ENCODE measurements around the gene MCAM.

MCAM gene

DNA sequence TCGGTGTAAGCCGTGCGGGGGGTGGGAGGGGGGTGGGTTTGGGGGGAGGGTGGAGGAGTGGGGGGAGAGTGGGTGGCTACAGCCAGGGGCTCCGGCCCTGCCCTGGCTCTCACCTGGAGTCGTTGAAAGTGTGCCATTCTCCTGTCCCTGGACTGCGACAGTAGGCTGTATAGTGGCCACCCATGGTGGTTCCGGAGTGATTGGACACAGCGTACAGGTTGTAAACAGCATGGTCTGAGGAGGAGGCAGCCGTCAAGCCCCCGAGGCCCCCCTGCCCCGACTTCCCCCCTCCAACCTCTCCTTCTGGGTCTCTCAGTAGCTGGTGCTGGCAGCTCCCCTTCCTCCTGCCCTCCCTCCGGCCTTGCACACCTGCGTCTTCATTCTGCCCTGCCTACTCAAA is 40.1 kb upstream of the MCAM start:
- TF ChIP-seq TEAD4 (IDR thresholded peaks at IDR 0.05) (no peak), EGR1 (IDR thresholded peaks at IDR 0.05) (no peak), CEBPB (IDR thresholded peaks at IDR 0.05) (no peak), FOXM1 (IDR thresholded peaks at IDR 0.05; ENCODE audit: borderline replicate concordance, low read depth) (no peak)

DNA sequence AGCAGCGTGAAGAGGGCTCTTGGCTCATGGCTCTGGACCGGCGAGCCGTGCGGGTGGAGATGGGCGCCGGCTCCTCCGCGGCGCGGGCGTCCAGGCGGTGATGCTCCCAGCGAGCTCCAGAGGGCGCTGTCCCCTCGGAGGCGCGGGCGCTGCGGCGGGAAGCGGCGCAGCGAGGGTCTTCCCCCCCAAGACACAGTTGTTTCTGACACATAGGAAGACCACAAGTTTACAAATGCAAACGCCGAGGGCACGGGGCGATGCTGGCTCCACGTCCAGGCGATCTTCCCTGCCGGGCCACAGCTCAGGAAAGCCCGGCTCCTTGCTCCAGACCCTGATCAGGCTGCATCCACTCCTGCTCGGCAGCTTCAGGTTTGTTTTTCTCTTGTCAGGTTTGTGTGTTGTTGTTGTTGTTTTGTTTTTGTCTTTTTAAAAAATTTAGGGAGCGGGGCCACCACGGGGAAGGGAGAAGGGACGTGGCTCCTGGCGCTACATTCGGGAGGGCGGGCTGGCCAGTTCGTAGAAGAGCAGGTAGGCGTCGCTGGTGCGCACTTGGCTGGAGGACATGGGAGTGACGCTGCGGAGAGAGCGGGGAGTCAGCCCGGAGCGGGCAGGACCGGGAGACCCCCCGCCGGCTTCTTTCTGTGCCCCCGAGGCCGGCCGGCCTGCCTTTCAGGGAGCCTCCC is 39.6 kb upstream of the MCAM start:
- TF ChIP-seq TEAD4 (IDR thresholded peaks at IDR 0.05), result no peak
- TF ChIP-seq, protein P1, sequence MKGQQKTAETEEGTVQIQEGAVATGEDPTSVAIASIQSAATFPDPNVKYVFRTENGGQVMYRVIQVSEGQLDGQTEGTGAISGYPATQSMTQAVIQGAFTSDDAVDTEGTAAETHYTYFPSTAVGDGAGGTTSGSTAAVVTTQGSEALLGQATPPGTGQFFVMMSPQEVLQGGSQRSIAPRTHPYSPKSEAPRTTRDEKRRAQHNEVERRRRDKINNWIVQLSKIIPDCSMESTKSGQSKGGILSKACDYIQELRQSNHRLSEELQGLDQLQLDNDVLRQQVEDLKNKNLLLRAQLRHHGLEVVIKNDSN (IDR thresholded peaks at IDR 0.05), result no peak
- TF ChIP-seq, protein P2, sequence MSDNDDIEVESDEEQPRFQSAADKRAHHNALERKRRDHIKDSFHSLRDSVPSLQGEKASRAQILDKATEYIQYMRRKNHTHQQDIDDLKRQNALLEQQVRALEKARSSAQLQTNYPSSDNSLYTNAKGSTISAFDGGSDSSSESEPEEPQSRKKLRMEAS (IDR thresholded peaks at IDR 0.05), result peak; percentile 1; the same call in 1 of the 2 replicates
- peak; percentile 17; the same call in 1 of the 2 replicates for TF ChIP-seq EP300 (IDR thresholded peaks at IDR 0.05; ENCODE audit: borderline replicate concordance)
- peak; percentile 76 for TF ChIP-seq NFIC (IDR thresholded peaks at IDR 0.05)
- peak; percentile 94 for TF ChIP-seq ZBTB7A (IDR thresholded peaks at IDR 0.05; ENCODE audit: low read depth)
- TF ChIP-seq FOXM1 (IDR thresholded peaks at IDR 0.05; ENCODE audit: borderline replicate concordance, low read depth), result no peak
- TF ChIP-seq CREB1 (IDR thresholded peaks at IDR 0.05; ENCODE audit: low read depth), result no peak
- TF ChIP-seq CEBPB (IDR thresholded peaks at IDR 0.05), result no peak
- peak; percentile 26; the same call in 1 of the 2 replicates for TF ChIP-seq TAF1 (IDR thresholded peaks at IDR 0.05; ENCODE audit: low read depth)
- TF ChIP-seq EGR1 (IDR thresholded peaks at IDR 0.05), result no peak
- TF ChIP-seq, protein P3, sequence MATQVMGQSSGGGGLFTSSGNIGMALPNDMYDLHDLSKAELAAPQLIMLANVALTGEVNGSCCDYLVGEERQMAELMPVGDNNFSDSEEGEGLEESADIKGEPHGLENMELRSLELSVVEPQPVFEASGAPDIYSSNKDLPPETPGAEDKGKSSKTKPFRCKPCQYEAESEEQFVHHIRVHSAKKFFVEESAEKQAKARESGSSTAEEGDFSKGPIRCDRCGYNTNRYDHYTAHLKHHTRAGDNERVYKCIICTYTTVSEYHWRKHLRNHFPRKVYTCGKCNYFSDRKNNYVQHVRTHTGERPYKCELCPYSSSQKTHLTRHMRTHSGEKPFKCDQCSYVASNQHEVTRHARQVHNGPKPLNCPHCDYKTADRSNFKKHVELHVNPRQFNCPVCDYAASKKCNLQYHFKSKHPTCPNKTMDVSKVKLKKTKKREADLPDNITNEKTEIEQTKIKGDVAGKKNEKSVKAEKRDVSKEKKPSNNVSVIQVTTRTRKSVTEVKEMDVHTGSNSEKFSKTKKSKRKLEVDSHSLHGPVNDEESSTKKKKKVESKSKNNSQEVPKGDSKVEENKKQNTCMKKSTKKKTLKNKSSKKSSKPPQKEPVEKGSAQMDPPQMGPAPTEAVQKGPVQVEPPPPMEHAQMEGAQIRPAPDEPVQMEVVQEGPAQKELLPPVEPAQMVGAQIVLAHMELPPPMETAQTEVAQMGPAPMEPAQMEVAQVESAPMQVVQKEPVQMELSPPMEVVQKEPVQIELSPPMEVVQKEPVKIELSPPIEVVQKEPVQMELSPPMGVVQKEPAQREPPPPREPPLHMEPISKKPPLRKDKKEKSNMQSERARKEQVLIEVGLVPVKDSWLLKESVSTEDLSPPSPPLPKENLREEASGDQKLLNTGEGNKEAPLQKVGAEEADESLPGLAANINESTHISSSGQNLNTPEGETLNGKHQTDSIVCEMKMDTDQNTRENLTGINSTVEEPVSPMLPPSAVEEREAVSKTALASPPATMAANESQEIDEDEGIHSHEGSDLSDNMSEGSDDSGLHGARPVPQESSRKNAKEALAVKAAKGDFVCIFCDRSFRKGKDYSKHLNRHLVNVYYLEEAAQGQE (IDR thresholded peaks at IDR 0.05; ENCODE audit: low read depth), result no peak
- TF ChIP-seq TCF12 (IDR thresholded peaks at IDR 0.05; ENCODE audit: low read depth), result no peak
- TF ChIP-seq RAD21 (IDR thresholded peaks at IDR 0.05; ENCODE audit: low read depth), result peak; percentile 86

DNA sequence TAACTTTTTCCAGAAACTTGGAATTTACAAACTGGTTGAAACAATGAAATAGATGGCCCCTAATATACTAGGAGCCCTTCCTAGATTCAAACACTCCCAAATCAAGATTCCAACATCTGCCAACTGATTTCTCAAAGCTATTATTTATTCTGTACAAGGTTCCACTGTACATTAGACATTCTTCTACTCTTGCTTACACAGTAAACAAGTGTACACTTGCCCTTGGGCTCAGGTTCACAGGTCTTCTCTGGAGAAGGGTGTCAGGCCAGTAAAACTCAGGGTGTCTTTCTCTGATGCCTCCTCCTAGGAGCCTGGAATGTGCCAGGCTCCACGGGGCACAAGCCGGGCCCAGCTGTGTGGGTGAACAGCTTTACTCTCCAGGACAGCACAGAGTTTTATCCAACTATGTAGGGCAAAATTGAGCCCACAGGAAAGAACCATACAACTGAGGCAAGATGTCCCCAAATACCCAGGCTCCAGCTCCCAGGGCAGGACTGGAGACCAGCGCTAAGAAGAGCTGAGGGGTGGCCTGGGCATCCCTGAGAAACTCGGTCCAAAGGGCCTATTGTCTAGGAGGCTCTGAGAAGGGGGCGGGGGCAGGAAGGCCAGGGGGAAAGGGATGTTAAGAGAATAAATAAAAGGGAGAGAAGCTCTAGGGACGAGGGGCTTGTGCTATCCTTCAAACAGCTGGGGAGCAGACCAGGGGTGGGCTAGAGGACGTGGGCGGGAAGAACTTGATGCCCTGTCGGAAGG is 38.3 kb upstream of the MCAM start:
- TF ChIP-seq NFIC (IDR thresholded peaks at IDR 0.05), result no peak
- TF ChIP-seq, protein P2 (IDR thresholded peaks at IDR 0.05), result no peak
- TF ChIP-seq FOXM1 (IDR thresholded peaks at IDR 0.05; ENCODE audit: borderline replicate concordance, low read depth), result no peak
- TF ChIP-seq TCF12 (IDR thresholded peaks at IDR 0.05; ENCODE audit: low read depth), result no peak
- no peak for TF ChIP-seq RAD21 (IDR thresholded peaks at IDR 0.05; ENCODE audit: low read depth)
- TF ChIP-seq, protein P3 (IDR thresholded peaks at IDR 0.05; ENCODE audit: low read depth), result no peak
- TF ChIP-seq TEAD4 (IDR thresholded peaks at IDR 0.05), result no peak
- TF ChIP-seq TAF1 (IDR thresholded peaks at IDR 0.05; ENCODE audit: low read depth), result no peak
- TF ChIP-seq YY1 (IDR thresholded peaks at IDR 0.05; ENCODE audit: low read depth), result no peak
- no peak for TF ChIP-seq CREB1 (IDR thresholded peaks at IDR 0.05; ENCODE audit: low read depth)
- no peak for TF ChIP-seq EP300 (IDR thresholded peaks at IDR 0.05; ENCODE audit: borderline replicate concordance)

DNA sequence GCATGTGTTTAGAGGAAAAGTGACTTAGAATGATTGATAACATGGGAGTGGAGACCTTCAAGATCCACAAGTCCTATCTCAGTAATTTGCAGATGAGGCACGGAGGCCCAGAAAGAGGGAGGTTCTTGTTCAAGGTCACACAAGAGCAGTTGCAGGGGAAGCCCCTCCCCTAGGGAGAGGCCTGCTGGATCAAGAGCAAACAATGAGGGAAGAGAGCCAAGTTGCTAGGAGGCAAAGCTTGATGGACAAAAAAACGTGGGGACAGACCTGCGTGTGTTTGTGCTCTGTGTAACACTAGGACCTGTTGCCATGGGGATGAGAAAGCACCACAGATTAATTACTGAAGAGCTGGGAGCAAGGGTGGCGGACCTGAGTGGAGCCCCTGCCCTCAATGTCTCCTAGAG is 35.9 kb upstream of the MCAM start:
- TF ChIP-seq, protein P2 (IDR thresholded peaks at IDR 0.05), result no peak
- TF ChIP-seq CEBPB (IDR thresholded peaks at IDR 0.05) (no peak), NFIC (IDR thresholded peaks at IDR 0.05) (peak; percentile 50)

DNA sequence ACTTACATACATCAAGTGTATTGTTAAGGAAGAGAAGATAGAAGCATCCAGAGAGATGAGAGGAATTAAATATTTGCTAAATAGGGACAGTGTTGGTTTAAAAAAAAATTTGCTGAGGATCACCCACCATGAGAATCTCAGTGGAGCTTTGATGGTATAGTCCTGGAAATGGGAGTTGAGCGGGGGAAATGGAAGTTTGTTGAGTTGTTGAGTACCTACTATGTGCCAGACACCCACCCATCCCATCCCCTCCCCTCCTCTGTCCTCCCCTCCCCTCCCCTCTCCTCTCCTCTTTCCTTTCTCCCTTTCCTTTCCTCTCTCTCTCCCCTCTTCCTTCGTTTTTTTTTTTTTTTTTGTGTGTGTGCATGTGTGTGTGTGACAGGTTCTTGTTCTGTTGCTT is 34.3 kb upstream of the MCAM start:
- TF ChIP-seq ZBTB7A (IDR thresholded peaks at IDR 0.05; ENCODE audit: low read depth) (no peak), CREB1 (IDR thresholded peaks at IDR 0.05; ENCODE audit: low read depth) (no peak)
- TF ChIP-seq, protein P1 (IDR thresholded peaks at IDR 0.05), result no peak
- TF ChIP-seq, protein P3 (IDR thresholded peaks at IDR 0.05; ENCODE audit: low read depth), result no peak
